Embryonic facial prominence (tissue), 1 donor: ENCODE results near the gene LRFN2.

ENCODE experiments used
- DNase-seq: peaks from one replicate; pipeline ENCODE4 v3.0.0-alpha.2; 2016; ENCODE audit errors: extremely low spot score

LRFN2 gene

DNA sequence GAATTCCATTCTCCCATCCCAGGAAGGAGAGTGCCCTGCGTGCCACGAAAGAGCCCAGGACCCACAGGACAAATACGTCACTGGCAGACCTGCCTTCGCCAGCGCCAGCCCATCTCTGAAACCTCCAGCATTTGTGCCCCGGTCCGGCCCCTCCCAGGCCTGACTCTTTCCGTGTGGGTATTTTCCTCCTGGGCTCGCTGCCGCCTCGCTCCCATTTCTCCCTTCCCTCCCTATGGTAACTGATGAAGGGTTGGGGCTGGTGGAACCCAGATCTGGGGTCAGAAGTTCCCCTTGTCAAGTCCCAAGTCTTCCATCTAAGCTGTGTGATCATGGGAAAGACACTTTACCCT is 208.5 kb downstream of the LRFN2 start:
- no peak for DNase-seq

DNA sequence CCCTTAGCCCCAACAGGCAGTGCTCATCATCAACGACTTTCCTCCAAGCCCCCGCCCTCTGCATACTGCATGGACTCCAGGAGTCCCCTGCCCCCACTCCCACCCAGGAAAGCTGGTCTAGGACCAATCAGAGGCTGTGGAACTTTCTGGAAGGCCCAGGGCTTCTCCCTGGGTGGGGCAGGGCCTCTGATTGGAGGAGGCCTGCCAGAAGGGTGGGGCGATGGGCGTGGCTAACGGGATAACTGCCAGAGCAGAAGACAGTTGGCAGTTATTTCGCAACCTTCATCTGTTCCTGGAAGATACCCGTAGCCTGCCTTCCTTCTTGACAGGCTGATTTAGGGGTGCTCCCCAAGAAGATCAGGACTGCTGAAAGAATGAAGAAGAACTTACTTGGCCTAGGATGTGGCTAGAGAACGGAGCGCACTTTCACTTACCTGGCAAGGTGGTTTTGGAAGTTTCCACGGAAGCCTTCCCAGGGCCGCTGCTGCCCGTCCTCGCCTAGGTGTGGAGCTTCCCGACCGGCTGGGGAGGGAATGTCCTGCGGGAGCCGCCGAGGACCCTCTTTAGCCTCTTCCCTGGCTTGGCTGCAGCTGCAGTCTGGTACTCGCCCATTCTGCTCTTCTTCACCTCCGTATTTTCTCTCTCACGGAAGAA is 209.0 kb downstream of the LRFN2 start:
- DNase-seq: no peak

GRCh38 chr6:40377173-40377806 is 209.9 kb downstream of the LRFN2 start:
- no peak for DNase-seq

DNA sequence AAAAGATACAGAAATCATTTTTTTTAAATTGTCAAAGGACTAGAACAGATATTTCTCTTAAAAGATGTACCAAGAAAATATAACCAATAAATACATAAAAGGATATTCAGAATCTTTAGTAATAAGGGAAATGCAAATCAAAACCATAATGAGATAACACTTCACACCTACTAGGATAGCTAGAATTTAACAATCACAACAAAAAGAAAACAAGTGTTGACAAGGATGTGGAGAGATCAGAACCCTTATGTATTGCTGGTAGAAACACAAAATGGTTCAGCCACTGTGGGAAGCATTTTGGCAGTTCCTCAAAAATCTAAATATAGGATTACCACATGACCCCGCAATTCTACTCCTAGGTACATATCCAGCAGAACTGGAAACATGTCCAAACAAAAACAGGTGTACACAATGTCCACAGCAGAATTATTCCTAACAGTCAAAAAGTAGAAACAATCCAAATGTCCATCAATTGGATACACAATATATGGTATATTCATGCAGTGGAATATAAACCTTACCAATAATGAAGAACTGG is 211.0 kb downstream of the LRFN2 start:
- no peak for DNase-seq

GRCh38 chr6:40373267-40373666 is 213.9 kb downstream of the LRFN2 start:
- no peak for DNase-seq

- DNase-seq: no peak
Observed at GRCh38 chr6:40371621-40372020, 215.5 kb downstream of the LRFN2 start.

DNA sequence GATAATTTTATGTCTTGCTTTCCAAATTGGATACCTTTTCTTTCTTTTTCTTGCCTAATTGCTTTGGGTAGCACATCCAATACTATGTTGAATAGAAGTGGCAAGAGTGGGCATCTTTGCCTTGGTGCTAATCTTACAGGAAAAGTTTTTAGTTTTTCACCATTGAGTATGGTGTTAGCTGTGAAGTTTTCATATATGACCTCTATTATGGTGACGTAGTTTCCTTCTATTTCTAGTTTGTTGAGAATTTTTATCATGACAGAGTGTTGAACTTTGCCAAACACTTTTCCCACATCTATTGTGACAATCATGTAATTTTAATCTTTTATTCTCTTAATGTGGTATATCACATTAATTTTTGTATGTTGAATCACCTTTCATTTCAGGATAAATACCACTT is 216.1 kb downstream of the LRFN2 start:
- DNase-seq: no peak

GRCh38 chr6:40369891-40370290 is 217.3 kb downstream of the LRFN2 start:
- no peak for DNase-seq

DNA sequence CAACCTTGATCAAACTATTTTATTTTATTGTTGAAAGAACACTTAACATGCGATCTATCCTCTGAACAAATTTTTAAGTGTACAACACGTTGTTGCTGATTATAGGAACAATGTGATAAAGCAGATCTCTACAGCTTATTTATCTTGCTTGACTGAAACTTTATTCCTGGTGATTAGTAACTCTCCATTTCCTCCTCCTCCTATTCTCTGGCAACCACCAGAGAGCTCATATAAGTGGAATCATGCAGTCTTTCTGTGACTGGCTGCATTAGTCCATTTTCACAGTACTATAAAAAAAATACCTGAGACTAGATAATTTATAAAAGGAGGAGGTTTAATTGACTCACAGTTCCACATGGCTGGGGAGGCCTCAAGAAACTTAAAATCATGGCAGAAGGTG is 218.1 kb downstream of the LRFN2 start:
- no peak for DNase-seq

- DNase-seq: no peak
Observed at GRCh38 chr6:40362859-40363258, 224.3 kb downstream of the LRFN2 start.

DNA sequence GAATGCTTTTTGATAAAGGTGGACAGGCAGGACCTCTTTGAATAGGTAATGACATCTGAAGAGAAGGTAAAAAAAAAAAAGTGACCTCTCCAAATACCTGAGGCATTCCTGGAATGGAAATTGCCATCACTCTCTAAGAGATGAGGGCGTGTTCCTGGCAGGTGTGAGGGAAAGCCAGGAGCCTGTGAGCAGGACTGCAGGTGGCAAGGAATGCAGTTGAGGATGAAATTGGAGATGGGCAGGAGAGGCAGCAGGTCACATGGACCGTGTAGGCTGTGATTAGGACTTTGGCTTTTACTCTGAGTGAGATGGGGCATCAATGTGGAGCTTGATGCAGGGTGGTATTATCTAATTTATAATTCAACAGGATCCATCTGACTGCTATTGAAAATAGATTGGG is 227.4 kb downstream of the LRFN2 start:
- DNase-seq: no peak

DNA sequence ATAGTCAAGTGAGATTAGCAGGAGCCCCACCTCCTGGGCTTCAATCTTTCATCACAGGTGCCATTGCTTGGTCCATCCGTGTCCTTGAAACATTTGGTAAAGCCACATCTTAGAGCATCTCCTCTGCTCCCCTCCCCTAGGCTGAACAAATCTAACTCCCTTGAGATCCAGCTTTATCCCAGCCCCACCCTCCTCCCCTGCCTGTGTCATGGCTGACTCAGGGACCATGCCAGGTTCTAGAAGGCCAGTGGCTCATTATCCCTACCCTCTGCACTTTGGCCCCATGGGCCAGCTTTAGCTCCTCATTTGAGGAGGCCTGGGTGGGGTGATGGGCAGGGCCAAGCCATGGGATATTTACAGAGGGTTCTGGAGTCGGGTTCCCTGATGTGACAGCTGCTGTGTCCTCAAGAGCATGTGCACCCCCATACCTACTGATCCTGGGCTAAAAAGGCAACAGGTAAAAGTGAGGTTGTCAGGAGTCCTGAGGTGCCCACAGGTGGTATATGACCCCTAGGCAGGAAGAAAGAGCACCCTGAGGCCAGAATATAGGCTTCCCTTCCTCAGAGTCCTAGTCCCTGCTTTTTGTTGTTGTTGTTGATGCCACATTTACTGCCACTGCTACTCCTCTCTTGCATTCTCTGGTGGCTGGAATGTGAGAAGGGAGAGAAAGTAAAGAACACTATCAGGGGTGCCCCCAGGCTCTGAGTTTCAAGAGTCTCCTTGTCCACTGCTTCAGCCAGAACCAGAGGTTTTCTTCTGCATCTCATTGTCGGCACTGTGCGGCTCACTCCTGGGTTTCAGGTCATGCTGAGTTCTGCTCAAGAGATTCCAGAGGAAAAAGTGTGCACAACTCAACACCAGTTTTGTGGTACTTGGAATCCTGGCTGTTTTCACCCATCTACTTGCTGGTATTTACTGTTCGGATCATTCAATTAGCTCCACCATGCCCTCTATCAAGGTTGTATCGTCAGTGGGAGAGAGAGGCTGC is 228.4 kb downstream of the LRFN2 start:
- DNase-seq: no peak

- no peak for DNase-seq
Observed at GRCh38 chr6:40356242-40356910, 230.8 kb downstream of the LRFN2 start.

DNA sequence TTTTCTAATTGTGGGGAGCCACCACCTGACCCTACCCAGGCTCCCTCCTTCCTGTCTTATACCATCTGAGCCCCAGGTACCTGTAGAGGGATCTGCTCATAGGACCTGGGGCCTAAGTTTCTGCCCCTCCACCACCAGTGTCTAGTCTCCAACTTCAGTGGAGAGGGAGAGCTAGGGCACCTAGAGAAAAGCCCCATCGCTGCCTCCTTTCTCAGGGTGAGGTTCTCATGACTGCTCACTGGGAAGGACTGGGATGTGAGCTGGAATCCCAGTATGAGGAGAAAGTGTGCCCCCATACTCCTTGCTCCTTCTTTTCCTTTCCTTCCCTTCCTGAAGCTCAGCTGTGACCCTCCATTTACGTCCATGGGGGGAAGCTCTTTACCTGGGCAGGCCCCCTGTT is 231.6 kb downstream of the LRFN2 start:
- no peak for DNase-seq

- no peak for DNase-seq
Observed at GRCh38 chr6:40355066-40355465, 232.1 kb downstream of the LRFN2 start.

DNA sequence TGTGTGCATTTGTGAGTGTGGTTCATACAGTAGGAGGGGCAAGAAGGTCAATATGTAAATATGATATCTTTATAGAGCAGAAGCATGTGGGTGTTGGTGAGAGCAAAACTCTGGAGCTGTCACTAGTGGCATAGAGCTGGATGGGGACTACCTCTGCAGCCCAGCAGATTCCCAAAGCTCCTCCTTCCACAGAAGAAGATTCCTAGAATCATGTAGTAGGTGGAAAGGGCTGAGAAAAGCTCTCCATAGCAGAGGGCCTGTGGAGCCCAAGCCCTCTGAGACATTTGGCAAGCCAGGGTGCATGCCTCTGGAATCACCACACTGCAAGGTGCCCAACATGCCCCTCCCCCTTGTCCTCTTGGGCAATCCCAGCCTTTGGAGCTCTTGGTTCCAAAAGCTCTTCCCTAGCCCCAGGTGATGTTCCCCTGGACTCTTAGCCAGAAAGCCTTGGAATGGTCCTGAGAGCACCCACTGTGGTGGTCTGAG is 233.2 kb downstream of the LRFN2 start:
- no peak for DNase-seq

- DNase-seq: no peak
Observed at GRCh38 chr6:40353197-40353966, 233.8 kb downstream of the LRFN2 start.

GRCh38 chr6:40352527-40353170 is 234.5 kb downstream of the LRFN2 start:
- DNase-seq: no peak

DNA sequence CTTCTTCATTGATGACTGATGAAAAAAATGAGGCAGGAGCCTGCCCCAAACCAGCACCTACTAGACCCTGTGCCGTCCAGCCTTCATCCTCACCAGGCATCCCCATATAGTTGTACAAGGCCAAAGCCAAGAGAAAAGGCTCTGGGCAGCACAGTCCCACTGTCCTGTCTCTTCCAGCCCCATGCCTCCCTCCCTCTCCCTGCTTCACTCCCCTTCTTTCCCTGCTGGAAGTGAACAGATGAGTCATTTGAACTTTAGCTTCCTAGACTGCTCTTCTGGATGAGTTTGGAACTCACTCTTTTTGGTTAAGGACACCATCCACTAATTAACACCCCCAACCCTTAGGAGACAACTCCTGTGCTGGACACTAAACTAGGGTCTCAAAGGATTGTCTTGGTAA is 235.2 kb downstream of the LRFN2 start:
- DNase-seq: no peak

DNA sequence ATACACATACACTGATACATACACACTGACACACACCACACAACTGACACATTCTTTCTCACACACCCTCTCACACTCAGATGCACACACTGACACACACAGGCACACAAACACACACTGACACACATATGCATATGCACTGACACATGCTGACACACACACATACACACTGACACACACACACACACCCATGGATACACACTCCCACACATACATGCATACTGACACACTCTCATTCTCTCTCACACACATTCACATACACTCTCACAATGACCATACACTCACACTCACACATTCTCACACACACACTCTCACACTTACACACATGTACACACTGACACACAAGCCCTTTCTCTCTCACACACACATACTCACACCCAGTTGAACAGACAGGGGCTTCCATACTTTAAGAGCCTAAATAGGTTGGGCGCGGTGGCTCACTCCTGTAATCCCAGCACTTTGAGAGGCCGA is 236.4 kb downstream of the LRFN2 start:
- no peak for DNase-seq
